Measurements from ENCODE around the gene RNF213. TPM values are rescaled to one million over a fixed set of nuclear protein-coding genes. Genes with fewer than 3 reads are reported as not detected.

RNF213 gene
- total and polyA plus RNA-seq, 2 of the 8 experiments (the other 6 are each of a cell fraction or from before 2014, with no cell fraction given): 33.8 to 62.8 TPM

- TF ChIP-seq CHD7 (IDR thresholded peaks at IDR 0.05; ENCODE audit: insufficient replicate concordance, low read length): no peak
- TF ChIP-seq RAD21 (IDR thresholded peaks at IDR 0.05 in 1 of 2, conservative IDR thresholded peaks at IDR 0.05 in 1 of 2; ENCODE audit: low read depth in 2 of 2, low read length in 2 of 2): no peak
- no peak for TF ChIP-seq FOSL1 (IDR thresholded peaks at IDR 0.05; ENCODE audit: insufficient read depth, low read depth, low read length)
- no peak for TF ChIP-seq CTCF (IDR thresholded peaks at IDR 0.05; ENCODE audit: control extremely low read depth in 1 of 3, insufficient read depth in 1 of 3, low read depth in 1 of 3, low read length in 3 of 3)
- TF ChIP-seq MAX (IDR thresholded peaks at IDR 0.05): no peak
- TF ChIP-seq RXRA (IDR thresholded peaks at IDR 0.05; ENCODE audit: insufficient read depth, low read depth, low read length): no peak
- no peak for TF ChIP-seq RBBP5 (IDR thresholded peaks at IDR 0.05; ENCODE audit: borderline replicate concordance, low read depth, low read length)
Observed at GRCh38 chr17:80352991-80353665, 92.5 kb downstream of the RNF213 start (continued).

Measured in H1 (cell line).